Measurements from ENCODE around the gene MED14.

MED14 gene

GRCh38 chrX:40729598-40730584, 5.5 kb downstream of the MED14 start:
- DNase-seq (ENCODE audit: low read depth) = no peak

GRCh38 chrX:40727581-40728252, 7.6 kb downstream of the MED14 start:
- DNase-seq (ENCODE audit: low read depth) = no peak

GRCh38 chrX:40727093-40727492, 8.2 kb downstream of the MED14 start:
- no peak for DNase-seq (ENCODE audit: low read depth)

- no peak for DNase-seq (ENCODE audit: low read depth)
These were observed 12.4 kb downstream of the MED14 start for GRCh38 chrX:40722930-40723329.

GRCh38 chrX:40721489-40722106, 13.7 kb downstream of the MED14 start:
- no peak for DNase-seq (ENCODE audit: low read depth)

- DNase-seq (ENCODE audit: low read depth) = no peak
These were observed 14.6 kb downstream of the MED14 start for GRCh38 chrX:40720792-40721191.

- no peak for DNase-seq (ENCODE audit: low read depth)
These were observed 15.0 kb downstream of the MED14 start for GRCh38 chrX:40720339-40720738.

GRCh38 chrX:40719731-40720130, 15.6 kb downstream of the MED14 start:
- no peak for DNase-seq (ENCODE audit: low read depth)

- no peak for DNase-seq (ENCODE audit: low read depth)
These were observed 16.1 kb downstream of the MED14 start for GRCh38 chrX:40719218-40719617.

GRCh38 chrX:40709395-40709794, 25.9 kb downstream of the MED14 start:
- DNase-seq (ENCODE audit: low read depth) = no peak

GRCh38 chrX:40705658-40706312, 29.6 kb downstream of the MED14 start:
- no peak for DNase-seq (ENCODE audit: low read depth)

GRCh38 chrX:40700640-40701342, 34.6 kb downstream of the MED14 start:
- DNase-seq (ENCODE audit: low read depth) = no peak

- no peak for DNase-seq (ENCODE audit: low read depth)
These were observed 36.5 kb downstream of the MED14 start for GRCh38 chrX:40698851-40699250.

GRCh38 chrX:40694802-40695201, 40.5 kb downstream of the MED14 start:
- no peak for DNase-seq (ENCODE audit: low read depth)

- DNase-seq (ENCODE audit: low read depth) = no peak
These were observed 46.4 kb downstream of the MED14 start for GRCh38 chrX:40688929-40689328.

GRCh38 chrX:40687169-40687568, 48.2 kb downstream of the MED14 start:
- no peak for DNase-seq (ENCODE audit: low read depth)

- no peak for DNase-seq (ENCODE audit: low read depth)
These were observed 49.9 kb downstream of the MED14 start for GRCh38 chrX:40685362-40685918.

GRCh38 chrX:40684092-40684491, 51.2 kb downstream of the MED14 start:
- no peak for DNase-seq (ENCODE audit: low read depth)

- no peak for DNase-seq (ENCODE audit: low read depth)
These were observed 52.1 kb downstream of the MED14 start for GRCh38 chrX:40683245-40683644.

- no peak for DNase-seq (ENCODE audit: low read depth)
These were observed 64.2 kb downstream of the MED14 start for GRCh38 chrX:40671126-40671525.

- DNase-seq (ENCODE audit: low read depth) = no peak
These were observed 71.3 kb downstream of the MED14 start for GRCh38 chrX:40663880-40664630.
